HepG2 (cell line): ENCODE results near the gene FALEC. TPM values are rescaled to one million over a fixed set of nuclear protein-coding genes. Genes with fewer than 3 reads are reported as not detected.
A peak's percentile ranks its signal among the peaks of the same experiment; 100 is the strongest.

ENCODE experiments used
- ATAC-seq: fragments of 200-7000 bp; cut with Tn5 transposase; 3 replicates; pipeline ENCODE4 v1.9.1; 2020; ENCODE audit warnings: mild to moderate bottlenecking, moderate library complexity
- BruUV-seq: library from RNA; stranded (reverse); fragments of 400-500 nt; replicated peaks from 2 replicates; lab custom pipeline; 2021; lab: Mats Ljungman, UMichigan
- CTCF ChIA-PET: fragments of 300-600 bp; formaldehyde crosslinking; extraction: SDS; loops from one replicate; lab custom pipeline; 2021; ENCODE audit warnings: low total read pairs, inconsistent platforms, low intra/inter-chr PET ratio; lab: Yijun Ruan, JAX
- POLR2A ChIA-PET: fragments of 350-600 bp; sonication (Branson Sonifier 250); formaldehyde crosslinking; loops from one replicate; lab custom pipeline; 2020; ENCODE audit warnings: antibody characterized with exemption, inconsistent platforms; lab: Yijun Ruan, JAX
- DNase-seq: peaks from one replicate; pipeline ENCODE4 v3.0.0-alpha.2; 2015; ENCODE audit warnings: low spot score
- FAIRE-seq: peaks from 3 replicates; lab custom pipeline; 2011; peaks lifted over from hg19 to GRCh38; lab: Jason Lieb, UNC
- H2AFZ ChIP-seq: one replicate; pipeline ENCODE4 v1.6.1; 2011; ENCODE audit warnings: low read length, inconsistent platforms
- H3K27ac ChIP-seq: fragments of 300-600 bp; 3 replicates; pipeline ENCODE4 v1.8.0; 2011; ENCODE audit warnings: mixed run types, mild to moderate bottlenecking, mixed read lengths, low read length, inconsistent platforms; ENCODE audit not compliant: insufficient read depth; ENCODE audit errors: extremely low read length
- H3K27me3 ChIP-seq, 2 experiments: fragments of 200-600 bp in 1 of 2; 2 replicates in 1 of 2; 3 replicates in 1 of 2; pipeline versions ENCODE4 v1.6.0 to v1.8.0; 2011; ENCODE audit warnings: low read length in 2 of 2, mild to moderate bottlenecking in 2 of 2, moderate library complexity in 2 of 2, inconsistent platforms in 1 of 2; ENCODE audit not compliant: insufficient read depth in 2 of 2, control insufficient read depth in 1 of 2
- H3K36me3 ChIP-seq, 2 experiments: fragments of 200-600 bp in 1 of 2; replicated peaks in 1 of 2; 2 replicates in 1 of 2; 3 replicates in 1 of 2; pipeline versions ENCODE4 v1.5.1 to v1.8.0; 2011; ENCODE audit warnings: low read length in 2 of 2, inconsistent platforms in 1 of 2; ENCODE audit not compliant: insufficient read depth in 2 of 2, control insufficient read depth in 1 of 2
- H3K4me1 ChIP-seq: 2 replicates; pipeline ENCODE4 v1.5.1; 2012; ENCODE audit warnings: low read length, inconsistent platforms; ENCODE audit not compliant: insufficient read depth
- H3K4me2 ChIP-seq: 2 replicates; pipeline ENCODE4 v1.6.0; 2011; ENCODE audit warnings: low read depth, low read length, inconsistent platforms
- H3K4me3 ChIP-seq, 3 experiments: fragments of 200-600 bp in 1 of 3; sonication (generic), shearing (Covaris generic) in 1 of 3; replicated peaks in 1 of 3; 2 replicates each; pipeline ENCODE4 v1.5.1; 2011 to 2016; ENCODE audit warnings: low read length in 3 of 3, inconsistent platforms in 2 of 3, low read depth in 2 of 3, mild to moderate bottlenecking in 2 of 3, control low read depth in 1 of 3, mixed read lengths in 1 of 3; ENCODE audit not compliant: insufficient read depth in 1 of 3
- H3K79me2 ChIP-seq: one replicate; pipeline ENCODE4 v1.6.1; 2011; ENCODE audit warnings: low read length, inconsistent platforms; ENCODE audit not compliant: insufficient read depth
- H3K9ac ChIP-seq: 2 replicates; pipeline ENCODE4 v1.6.0; 2011; ENCODE audit warnings: mild to moderate bottlenecking, low read depth, low read length, inconsistent platforms; ENCODE audit not compliant: insufficient read depth
- H3K9me3 ChIP-seq: 2 replicates; pipeline ENCODE4 v1.5.1; 2012; ENCODE audit warnings: mild to moderate bottlenecking, low read length
- H4K20me1 ChIP-seq: 2 replicates; pipeline ENCODE4 v1.6.0; 2011; ENCODE audit warnings: inconsistent platforms, mild to moderate bottlenecking, low read length, moderate library complexity; ENCODE audit not compliant: insufficient read depth
- SALL2 ChIP-seq: sonication (generic); formaldehyde crosslinking; IDR thresholded peaks from 2 replicates; pipeline ENCODE4 v1.8.1; 2023; ENCODE audit warnings: mild to moderate bottlenecking, missing genetic modification reagents, inconsistent platforms
- SATB2 ChIP-seq: sonication (generic); formaldehyde crosslinking; IDR thresholded peaks from 2 replicates; pipeline ENCODE4 v1.5.0; 2020; ENCODE audit warnings: missing genetic modification reagents
- SMARCC2 ChIP-seq: fragments of 450-650 bp; IDR thresholded peaks from 2 replicates; pipeline ENCODE4 v1.6.1; 2017; ENCODE audit warnings: antibody characterized with exemption, mild to moderate bottlenecking
- ZNF251 ChIP-seq: sonication (generic); formaldehyde crosslinking; IDR thresholded peaks from 2 replicates; pipeline ENCODE4 v1.9.0; 2021; ENCODE audit warnings: mild to moderate bottlenecking, missing genetic modification reagents
- ZNF747 ChIP-seq: sonication (generic); formaldehyde crosslinking; IDR thresholded peaks from 2 replicates; pipeline ENCODE4 v1.8.1; 2023; ENCODE audit warnings: missing genetic modification reagents, mild to moderate bottlenecking, borderline replicate concordance
- WGBS: methylation state at CpG from one replicate; pipeline ENCODE4 v1.1.6; 2017; ENCODE audit warnings: low lambda C conversion rate; 5-methylcytosine and 5-hydroxymethylcytosine counted together
- in situ Hi-C: cut with HindIII; loops from 2 replicates; pipeline ENCODE4 v1.10.0; 2017; ENCODE audit warnings: low pct_unique_long_range_greater_than_20kb; ENCODE audit not compliant: extremely low pct_ligation_motif_present
- intact Hi-C: fragments of 100-400 bp; cut with micrococcal nuclease; formaldehyde crosslinking; loops from one replicate; pipeline ENCODE4 v1.10.0; 2022; ENCODE audit not compliant: unreplicated experiment
- polyA plus RNA-seq, 8 experiments: library from polyadenylated mRNA; depleted of rRNA in 3 of 8; stranded (reverse) in 7 of 8; unstranded in 1 of 8; fragments of >200 nt; fragmentation: Illumina TruSeq in 4 of 8; extraction: Trizol in 4 of 8; gene quantifications; 2 replicates each; pipeline versions ENCODE4 v1.2.1 to v1.2.3, GENCODE V29; 2011 to 2016; ENCODE audit warnings: low read depth in 4 of 8, missing spikeins in 1 of 8, mixed read lengths in 1 of 8; ENCODE audit not compliant: insufficient read depth in 1 of 8
- total RNA-seq, 5 experiments: library from RNA; depleted of rRNA; stranded (reverse); fragments of >200 nt; fragmentation: Illumina TruSeq; extraction: Trizol; gene quantifications; 2 replicates each; pipeline ENCODE4 v1.2.3, GENCODE V29; 2016; ENCODE audit warnings: low read depth in 1 of 5
- TF ChIP-seq, protein P1 (sequence below): sonication (generic); formaldehyde crosslinking; conservative IDR thresholded peaks from 2 replicates; pipeline ENCODE4 v1.8.0; 2022; ENCODE audit warnings: low read depth, missing genetic modification reagents
- TF ChIP-seq, protein P2 (sequence below): sonication (generic); formaldehyde crosslinking; conservative IDR thresholded peaks from 2 replicates; pipeline ENCODE4 v1.4.0; 2020; ENCODE audit warnings: mild to moderate bottlenecking, missing genetic modification reagents, moderate library complexity

Gene FALEC
- total and polyA plus RNA-seq, 2 of the 13 experiments (the other 11 are each of a cell fraction or from before 2014, with no cell fraction given) = 0.33 to 0.71 TPM

DNA sequence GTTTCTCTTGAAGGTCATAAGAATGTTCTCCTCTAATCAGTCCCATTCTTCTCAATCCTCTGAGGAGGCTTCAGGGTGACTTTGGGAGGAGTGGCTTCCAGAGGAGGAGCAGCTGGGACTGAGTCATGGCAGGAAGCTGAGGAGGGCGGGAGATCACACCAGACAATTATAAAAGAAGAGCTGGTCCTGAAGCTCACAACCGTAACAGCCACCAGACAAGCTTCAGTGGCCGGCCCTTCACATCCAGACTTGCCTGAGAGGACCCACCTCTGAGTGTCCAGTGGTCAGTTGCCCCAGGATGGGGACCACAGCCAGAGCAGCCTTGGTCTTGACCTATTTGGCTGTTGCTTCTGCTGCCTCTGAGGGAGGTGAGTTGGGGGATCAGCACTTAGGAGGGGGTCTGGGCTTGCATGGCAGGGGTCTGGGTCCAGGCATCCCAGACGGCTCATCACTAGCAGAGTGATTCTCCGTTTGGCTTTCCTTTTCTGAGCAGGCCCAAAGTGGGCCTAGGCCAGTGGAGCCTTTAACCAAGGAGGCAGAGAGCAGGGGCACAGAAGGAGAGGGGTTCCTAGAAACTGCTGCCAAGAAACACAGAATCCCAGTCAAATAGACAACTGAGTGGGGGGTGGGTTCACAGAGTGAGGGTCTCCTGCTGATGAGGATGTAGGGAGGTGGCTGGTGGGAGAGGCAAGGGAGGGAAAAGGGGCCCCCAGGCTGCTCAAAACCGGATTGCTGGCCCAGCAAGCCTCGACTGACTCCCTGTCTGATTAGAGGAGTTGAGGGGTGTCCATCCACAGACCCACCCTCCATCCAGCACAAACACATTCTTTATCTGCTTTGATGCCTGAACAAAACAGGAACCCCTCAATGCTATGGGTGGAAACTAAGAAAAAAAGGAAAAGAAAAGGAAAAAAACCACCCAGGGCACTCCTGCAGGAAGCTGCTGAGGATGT, 7.4 kb upstream of the FALEC start, which contains the start of gene ECM1:
ECM1 (plus strand) TSS at position 198 of the 953 bp plus-strand sequence; CDS start at position 299, 101 bp downstream.
- no TSS peak for BruUV-seq
- ATAC-seq (no peak; the same call in 2 of the 3 replicates), FAIRE-seq (no peak)
- WGBS = 98% methylated on average over 7 of the region's 7 CpGs
- CTCF ChIA-PET = no interaction called here
- Histone ChIP-seq H3K4me1 (peaks cover 9% of the 10 kb centered on the region; the same call in 1 of the 2 replicates), H3K9ac (no peak within 1 kb of the TSS), H4K20me1 (no peaks in the 10 kb centered on the region), H3K27ac (no peak within 1 kb of the TSS), H3K36me3 (peaks cover 18 to 36% of the 10 kb centered on the region in 2 experiments; a peak in 4 of 5 replicates), H3K79me2 (no peaks in the 10 kb centered on the region), H3K4me3 (no peak within 1 kb of the TSS), H3K4me2 (no peak within 1 kb of the TSS), H2AFZ (no peak within 1 kb of the TSS)
- in situ Hi-C loops = no loop called here
- intact Hi-C loops = no loop called here
- TF ChIP-seq ZNF251 (CRISPR knock-in tag) (no peak), SALL2 (CRISPR knock-in tag) (no peak)
- TF ChIP-seq, all 625 proteins: peak for 0
- no peaks in the 10 kb centered on the region for H3K9me3 ChIP-seq
- POLR2A ChIA-PET = interaction anchor here (0.7 to 0.8 kb wide), 2 partner anchors 21 to 24 kb away, joined by 3 to 4 read pairs; partner anchors contain the start of gene TARS2
- no peaks in the 10 kb centered on the region for H3K27me3 ChIP-seq
- no peak for DNase-seq

DNA sequence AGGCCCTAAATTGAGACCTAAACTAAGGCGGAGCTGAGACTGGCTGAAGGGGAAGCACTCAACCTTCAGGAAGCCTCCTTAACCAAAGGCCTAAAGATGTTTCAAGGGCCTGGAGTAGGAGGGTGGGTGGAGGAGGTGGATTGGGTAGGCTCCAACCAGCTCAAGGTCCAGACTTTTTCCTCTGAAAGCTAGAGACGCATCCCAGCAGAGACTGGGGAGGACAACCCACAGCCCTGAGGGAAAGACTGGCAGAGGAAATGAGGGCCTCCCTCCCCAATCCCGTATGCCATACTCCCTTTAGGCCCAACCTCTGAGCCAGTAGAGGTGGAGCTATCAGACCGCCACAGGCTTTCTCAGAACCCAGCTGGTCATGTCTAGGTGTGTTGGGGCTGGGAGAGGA, 6.6 kb upstream of the FALEC start:
- Histone ChIP-seq H3K4me3 (no peak overlapping the region), H3K27me3 (no peaks in the 10 kb centered on the region; a peak in 1 of 5 replicates), H2AFZ (no peak overlapping the region), H3K79me2 (no peaks in the 10 kb centered on the region), H4K20me1 (no peaks in the 10 kb centered on the region), H3K36me3 (peaks cover 18 to 33% of the 10 kb centered on the region in 2 experiments; a peak in 4 of 5 replicates), H3K4me1 (peaks cover 14% of the 10 kb centered on the region), H3K27ac (no peak overlapping the region), H3K9me3 (no peaks in the 10 kb centered on the region), H3K9ac (no peak overlapping the region), H3K4me2 (no peak overlapping the region)
- ChIA-PET CTCF (no interaction called here), POLR2A (interaction anchor here (0.7 to 0.8 kb wide), 2 partner anchors 22 to 24 kb away, joined by 3 to 4 read pairs; partner anchors contain the start of gene TARS2)
- BruUV-seq = no TSS peak
- FAIRE-seq = no peak
- no peak for DNase-seq
- in situ Hi-C loops = no loop called here
- peak; percentile 12 for ATAC-seq
- 78% methylated on average over 4 of the region's 4 CpGs for WGBS
- intact Hi-C loops = no loop called here
- TF ChIP-seq SMARCC2 (no peak), SATB2 (CRISPR knock-in tag) (no peak), ZNF747 (CRISPR knock-in tag) (no peak)
- TF ChIP-seq, protein P1, sequence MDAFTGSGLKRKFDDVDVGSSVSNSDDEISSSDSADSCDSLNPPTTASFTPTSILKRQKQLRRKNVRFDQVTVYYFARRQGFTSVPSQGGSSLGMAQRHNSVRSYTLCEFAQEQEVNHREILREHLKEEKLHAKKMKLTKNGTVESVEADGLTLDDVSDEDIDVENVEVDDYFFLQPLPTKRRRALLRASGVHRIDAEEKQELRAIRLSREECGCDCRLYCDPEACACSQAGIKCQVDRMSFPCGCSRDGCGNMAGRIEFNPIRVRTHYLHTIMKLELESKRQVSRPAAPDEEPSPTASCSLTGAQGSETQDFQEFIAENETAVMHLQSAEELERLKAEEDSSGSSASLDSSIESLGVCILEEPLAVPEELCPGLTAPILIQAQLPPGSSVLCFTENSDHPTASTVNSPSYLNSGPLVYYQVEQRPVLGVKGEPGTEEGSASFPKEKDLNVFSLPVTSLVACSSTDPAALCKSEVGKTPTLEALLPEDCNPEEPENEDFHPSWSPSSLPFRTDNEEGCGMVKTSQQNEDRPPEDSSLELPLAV (CRISPR knock-in tag) = no peak
- TF ChIP-seq, protein P2, sequence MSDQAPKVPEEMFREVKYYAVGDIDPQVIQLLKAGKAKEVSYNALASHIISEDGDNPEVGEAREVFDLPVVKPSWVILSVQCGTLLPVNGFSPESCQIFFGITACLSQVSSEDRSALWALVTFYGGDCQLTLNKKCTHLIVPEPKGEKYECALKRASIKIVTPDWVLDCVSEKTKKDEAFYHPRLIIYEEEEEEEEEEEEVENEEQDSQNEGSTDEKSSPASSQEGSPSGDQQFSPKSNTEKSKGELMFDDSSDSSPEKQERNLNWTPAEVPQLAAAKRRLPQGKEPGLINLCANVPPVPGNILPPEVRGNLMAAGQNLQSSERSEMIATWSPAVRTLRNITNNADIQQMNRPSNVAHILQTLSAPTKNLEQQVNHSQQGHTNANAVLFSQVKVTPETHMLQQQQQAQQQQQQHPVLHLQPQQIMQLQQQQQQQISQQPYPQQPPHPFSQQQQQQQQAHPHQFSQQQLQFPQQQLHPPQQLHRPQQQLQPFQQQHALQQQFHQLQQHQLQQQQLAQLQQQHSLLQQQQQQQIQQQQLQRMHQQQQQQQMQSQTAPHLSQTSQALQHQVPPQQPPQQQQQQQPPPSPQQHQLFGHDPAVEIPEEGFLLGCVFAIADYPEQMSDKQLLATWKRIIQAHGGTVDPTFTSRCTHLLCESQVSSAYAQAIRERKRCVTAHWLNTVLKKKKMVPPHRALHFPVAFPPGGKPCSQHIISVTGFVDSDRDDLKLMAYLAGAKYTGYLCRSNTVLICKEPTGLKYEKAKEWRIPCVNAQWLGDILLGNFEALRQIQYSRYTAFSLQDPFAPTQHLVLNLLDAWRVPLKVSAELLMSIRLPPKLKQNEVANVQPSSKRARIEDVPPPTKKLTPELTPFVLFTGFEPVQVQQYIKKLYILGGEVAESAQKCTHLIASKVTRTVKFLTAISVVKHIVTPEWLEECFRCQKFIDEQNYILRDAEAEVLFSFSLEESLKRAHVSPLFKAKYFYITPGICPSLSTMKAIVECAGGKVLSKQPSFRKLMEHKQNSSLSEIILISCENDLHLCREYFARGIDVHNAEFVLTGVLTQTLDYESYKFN (CRISPR knock-in tag) = no peak
